BJ (cell line): ENCODE measurements around the gene NFKB2. TPM values are rescaled to one million over a fixed set of nuclear protein-coding genes. Genes with fewer than 3 reads are reported as not detected.

ENCODE experiments used
- CTCF ChIA-PET: fragments of 350-600 bp; formaldehyde crosslinking; extraction: SDS; loops from one replicate; lab custom pipeline; 2021; ENCODE audit warnings: antibody characterized with exemption, inconsistent platforms; lab: Yijun Ruan, JAX
- POLR2A ChIA-PET: fragments of 300-600 bp; sonication (Branson Sonifier 250); formaldehyde crosslinking; extraction: SDS; loops from one replicate; lab custom pipeline; 2021; ENCODE audit warnings: antibody characterized with exemption; lab: Charles Lee
- DNase-seq: peaks from one replicate; pipeline ENCODE4 v3.0.0-alpha.2; 2011; ENCODE audit warnings: low read depth
- H3K27me3 ChIP-seq: 2 replicates; pipeline ENCODE4 v1.6.0; 2011; ENCODE audit warnings: low read length; ENCODE audit not compliant: control insufficient read depth, insufficient read depth
- H3K36me3 ChIP-seq: 2 replicates; pipeline ENCODE4 v1.5.1; 2011; ENCODE audit warnings: low read length; ENCODE audit not compliant: control insufficient read depth, insufficient read depth
- H3K4me3 ChIP-seq: 2 replicates; pipeline ENCODE4 v1.5.1; 2011; ENCODE audit warnings: low read depth, mild to moderate bottlenecking, control low read depth, low read length
- polyA plus RNA-seq: library from polyadenylated mRNA; depleted of rRNA; stranded (reverse); fragments of >200 nt; gene quantifications from 2 replicates; pipeline ENCODE4 v1.2.3, GENCODE V29; 2011
- TF ChIP-seq, protein P1 (sequence below): IDR thresholded peaks from 2 replicates; pipeline ENCODE4 v1.5.1; 2011; ENCODE audit warnings: low read depth, mild to moderate bottlenecking, control low read depth, inconsistent platforms, low read length, moderate library complexity; ENCODE audit not compliant: insufficient read depth

NFKB2 gene
- polyA plus RNA-seq, 1 experiment, result 31.3 TPM

DNA sequence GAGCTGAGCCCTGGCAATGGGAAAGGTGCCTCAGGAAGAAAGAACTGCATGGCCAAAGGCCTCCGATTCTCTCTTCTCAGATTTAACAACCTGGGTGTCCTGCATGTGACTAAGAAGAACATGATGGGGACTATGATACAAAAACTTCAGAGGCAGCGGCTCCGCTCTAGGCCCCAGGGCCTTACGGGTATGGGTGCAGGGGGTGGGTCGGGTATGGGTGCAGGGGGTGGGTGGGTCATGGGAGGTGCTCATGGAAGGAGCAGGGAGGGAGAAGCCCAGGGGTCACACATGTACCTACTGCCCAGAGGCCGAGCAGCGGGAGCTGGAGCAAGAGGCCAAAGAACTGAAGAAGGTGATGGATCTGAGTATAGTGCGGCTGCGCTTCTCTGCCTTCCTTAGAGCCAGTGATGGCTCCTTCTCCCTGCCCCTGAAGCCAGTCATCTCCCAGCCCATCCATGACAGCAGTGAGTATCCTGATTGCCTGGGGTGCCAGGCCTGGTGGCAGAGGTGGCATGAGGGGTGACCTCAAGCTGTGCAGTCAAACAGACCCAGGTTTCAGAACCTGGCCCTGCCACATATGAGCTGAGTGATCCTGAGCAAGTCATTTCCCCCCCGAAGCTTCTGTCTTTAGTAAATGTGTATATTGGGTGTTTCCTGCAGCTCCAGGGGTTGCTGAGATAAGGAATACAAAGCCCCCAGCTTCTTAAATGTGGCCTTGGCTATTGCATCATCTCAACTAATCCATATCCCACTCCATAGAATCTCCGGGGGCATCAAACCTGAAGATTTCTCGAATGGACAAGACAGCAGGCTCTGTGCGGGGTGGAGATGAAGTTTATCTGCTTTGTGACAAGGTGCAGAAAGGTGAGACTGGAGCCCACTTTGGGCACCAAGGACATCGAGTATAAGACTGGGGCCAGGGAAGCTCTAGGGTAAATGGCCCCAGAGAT lies 2.0 kb downstream of the NFKB2 start:
- Histone ChIP-seq H3K4me3 (no peak overlapping the region), H3K27me3 (no peaks in the 10 kb centered on the region), H3K36me3 (peaks cover 20% of the 10 kb centered on the region)
- ChIA-PET CTCF (interaction anchor here (2.4 to 15.2 kb wide), 6 partner anchors 14 to 228 kb away, joined by 9 to 222 read pairs (median 31); partner anchors contain the start of gene FBXL15), POLR2A (no interaction called here)
- DNase-seq, result no peak
- TF ChIP-seq, protein P1, sequence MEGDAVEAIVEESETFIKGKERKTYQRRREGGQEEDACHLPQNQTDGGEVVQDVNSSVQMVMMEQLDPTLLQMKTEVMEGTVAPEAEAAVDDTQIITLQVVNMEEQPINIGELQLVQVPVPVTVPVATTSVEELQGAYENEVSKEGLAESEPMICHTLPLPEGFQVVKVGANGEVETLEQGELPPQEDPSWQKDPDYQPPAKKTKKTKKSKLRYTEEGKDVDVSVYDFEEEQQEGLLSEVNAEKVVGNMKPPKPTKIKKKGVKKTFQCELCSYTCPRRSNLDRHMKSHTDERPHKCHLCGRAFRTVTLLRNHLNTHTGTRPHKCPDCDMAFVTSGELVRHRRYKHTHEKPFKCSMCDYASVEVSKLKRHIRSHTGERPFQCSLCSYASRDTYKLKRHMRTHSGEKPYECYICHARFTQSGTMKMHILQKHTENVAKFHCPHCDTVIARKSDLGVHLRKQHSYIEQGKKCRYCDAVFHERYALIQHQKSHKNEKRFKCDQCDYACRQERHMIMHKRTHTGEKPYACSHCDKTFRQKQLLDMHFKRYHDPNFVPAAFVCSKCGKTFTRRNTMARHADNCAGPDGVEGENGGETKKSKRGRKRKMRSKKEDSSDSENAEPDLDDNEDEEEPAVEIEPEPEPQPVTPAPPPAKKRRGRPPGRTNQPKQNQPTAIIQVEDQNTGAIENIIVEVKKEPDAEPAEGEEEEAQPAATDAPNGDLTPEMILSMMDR, result no peak

- no peak for DNase-seq
- no peaks in the 10 kb centered on the region for H3K27me3 ChIP-seq
- H3K36me3 ChIP-seq, result peaks cover 24% of the 10 kb centered on the region
- H3K4me3 ChIP-seq, result no peak overlapping the region
- TF ChIP-seq, protein P1, result no peak
- ChIA-PET CTCF (interaction anchor here (0.5 to 15.2 kb wide), 19 partner anchors 10 to 880 kb away, joined by 3 to 222 read pairs (median 4); partner anchors contain the start of genes FBXL15, GBF1 and PITX3), POLR2A (no interaction called here)
Measured at GRCh38 chr10:102398172-102399020, 2.9 kb downstream of the NFKB2 start.

- Histone ChIP-seq H3K27me3 (no peaks in the 10 kb centered on the region), H3K36me3 (peaks cover 24% of the 10 kb centered on the region), H3K4me3 (peak overlapping the region; percentile 48)
- TF ChIP-seq, protein P1, result peak; percentile 86
- CTCF ChIA-PET, result interaction anchor here (0.5 to 15.2 kb wide), 34 partner anchors 11 to 879 kb away, joined by 3 to 222 read pairs (median 4); partner anchors contain the start of genes CUEDC2, ELOVL3, FBXL15 and GBF1
- POLR2A ChIA-PET, result interaction anchor here (0.6 kb wide), 1 partner anchor 174 kb away, joined by 3 read pairs; the partner anchor contains the start of gene ELOVL3
- no peak for DNase-seq
Measured at GRCh38 chr10:102399217-102400021, 3.9 kb downstream of the NFKB2 start.

DNA sequence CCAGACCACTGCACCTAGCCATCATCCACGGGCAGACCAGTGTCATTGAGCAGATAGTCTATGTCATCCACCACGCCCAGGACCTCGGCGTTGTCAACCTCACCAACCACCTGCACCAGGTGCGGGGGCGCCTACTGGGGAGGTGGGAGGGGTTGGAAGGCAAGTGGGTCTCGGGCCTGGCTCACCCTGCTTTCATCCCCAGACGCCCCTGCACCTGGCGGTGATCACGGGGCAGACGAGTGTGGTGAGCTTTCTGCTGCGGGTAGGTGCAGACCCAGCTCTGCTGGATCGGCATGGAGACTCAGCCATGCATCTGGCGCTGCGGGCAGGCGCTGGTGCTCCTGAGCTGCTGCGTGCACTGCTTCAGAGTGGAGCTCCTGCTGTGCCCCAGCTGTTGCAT lies 4.6 kb downstream of the NFKB2 start:
- Histone ChIP-seq H3K36me3 (peaks cover 24% of the 10 kb centered on the region), H3K4me3 (no peak overlapping the region), H3K27me3 (no peaks in the 10 kb centered on the region)
- TF ChIP-seq, protein P1, result no peak
- ChIA-PET CTCF (interaction anchor here (0.8 to 15.2 kb wide), 26 partner anchors 11 to 265 kb away, joined by 3 to 222 read pairs (median 4); partner anchors contain the start of genes CUEDC2, ELOVL3, FBXL15 and PITX3), POLR2A (no interaction called here)
- DNase-seq, result no peak
